ENCODE results near the gene ID3. TPM values are rescaled to one million over a fixed set of nuclear protein-coding genes. Genes with fewer than 3 reads are reported as not detected.

The ID3 gene
- total RNA-seq, 1 donor from 2014 or later: 1,094 TPM

GRCh38 chr1:23526329-23527041 is 32.8 kb downstream of the ID3 start:
- TF ChIP-seq CTCF (IDR thresholded peaks at IDR 0.05): no peak
- H3K27me3 ChIP-seq: no peaks in the 10 kb centered on the region
- no peaks in the 10 kb centered on the region for H3K9me3 ChIP-seq
- H3K4me3 ChIP-seq: no peak overlapping the region
- intact Hi-C loops (cut with DNase I): no loop called here
- H3K4me1 ChIP-seq: peaks cover 8 to 10% of the 10 kb centered on the region in 2 donors
- DNase-seq (ENCODE audit: low spot score in 2 of 2): no peak
- no peak overlapping the region for H3K27ac ChIP-seq
- H3K36me3 ChIP-seq: no peaks in the 10 kb centered on the region

- H3K27ac ChIP-seq: no peak overlapping the region
- intact Hi-C loops (cut with DNase I): no loop called here
Observed at GRCh38 chr1:23525558-23526250, 33.6 kb downstream of the ID3 start.

GRCh38 chr1:23524716-23525401 is 34.4 kb downstream of the ID3 start:
- DNase-seq (ENCODE audit: low spot score in 2 of 2): no peak
- TF ChIP-seq CTCF (IDR thresholded peaks at IDR 0.05): no peak
- no peaks in the 10 kb centered on the region for H3K27me3 ChIP-seq
- no peaks in the 10 kb centered on the region for H3K36me3 ChIP-seq
- H3K27ac ChIP-seq: no peak overlapping the region
- intact Hi-C loops (cut with DNase I): no loop called here
- no peak overlapping the region for H3K4me3 ChIP-seq
- no peaks in the 10 kb centered on the region for H3K9me3 ChIP-seq
- no peaks in the 10 kb centered on the region for H3K4me1 ChIP-seq

More at GRCh38 chr1:23525558-23526250, 33.6 kb downstream of the ID3 start:
- Histone ChIP-seq H3K27me3 (no peaks in the 10 kb centered on the region), H3K9me3 (no peaks in the 10 kb centered on the region), H3K36me3 (no peaks in the 10 kb centered on the region), H3K4me1 (peaks cover 4 to 5% of the 10 kb centered on the region in 2 donors), H3K4me3 (no peak overlapping the region)
- TF ChIP-seq CTCF (IDR thresholded peaks at IDR 0.05): no peak
- DNase-seq (ENCODE audit: low spot score in 2 of 2): no peak

- no peaks in the 10 kb centered on the region for H3K4me1 ChIP-seq
- TF ChIP-seq CTCF (IDR thresholded peaks at IDR 0.05): no peak
- H3K27me3 ChIP-seq: no peaks in the 10 kb centered on the region
- H3K9me3 ChIP-seq: no peaks in the 10 kb centered on the region
- intact Hi-C loops (cut with DNase I): no loop called here
- H3K36me3 ChIP-seq: no peaks in the 10 kb centered on the region
- DNase-seq (ENCODE audit: low spot score in 2 of 2): no peak
- H3K27ac ChIP-seq: no peak overlapping the region
- H3K4me3 ChIP-seq: no peak overlapping the region
Observed at GRCh38 chr1:23524163-23524562, 35.1 kb downstream of the ID3 start.

- H3K4me3 ChIP-seq: no peak overlapping the region
- no peaks in the 10 kb centered on the region for H3K9me3 ChIP-seq
- H3K4me1 ChIP-seq: no peaks in the 10 kb centered on the region
- intact Hi-C loops (cut with DNase I): no loop called here
- no peak overlapping the region for H3K27ac ChIP-seq
- H3K27me3 ChIP-seq: no peaks in the 10 kb centered on the region
- DNase-seq (ENCODE audit: low spot score in 2 of 2): no peak
- H3K36me3 ChIP-seq: no peaks in the 10 kb centered on the region
- TF ChIP-seq CTCF (IDR thresholded peaks at IDR 0.05): no peak
Observed at GRCh38 chr1:23522244-23522982, 36.9 kb downstream of the ID3 start.
